Esophagus muscularis mucosa (tissue), 4 donors: ENCODE measurements around the gene ITGB1. TPM values are rescaled to one million over a fixed set of nuclear protein-coding genes. Genes with fewer than 3 reads are reported as not detected.
A peak's percentile ranks its signal among the peaks of the same experiment; 100 is the strongest.

Source experiments
- DNase-seq: peaks from one replicate; pipeline ENCODE4 v3.0.0-alpha.2; 2017; ENCODE audit errors: extremely low spot score
- H3K27ac ChIP-seq, 4 donors: fragments of 200-600 bp; sonication (generic); replicated peaks in 1 of 4; 1 replicate in 3 of 4; 2 replicates in 1 of 4; pipeline ENCODE4 v1.5.1; 2016 to 2019; ENCODE audit warnings: mild to moderate bottlenecking in 1 of 4
- H3K27me3 ChIP-seq, 4 donors: fragments of 200-600 bp; sonication (generic); one replicate each; pipeline versions ENCODE4 v1.5.1 to v1.6.0; 2016 to 2019
- H3K36me3 ChIP-seq, 4 donors: fragments of 200-600 bp; sonication (generic); one replicate each; pipeline ENCODE4 v1.5.1; 2016 to 2019
- H3K4me1 ChIP-seq, 4 donors: fragments of 200-600 bp; sonication (generic); one replicate each; pipeline ENCODE4 v1.5.1; 2016 to 2019
- H3K4me3 ChIP-seq, 4 donors: fragments of 200-600 bp; sonication (generic); 1 replicate in 2 of 4; 2 replicates in 2 of 4; pipeline ENCODE4 v1.5.1; 2016 to 2019; ENCODE audit warnings: mild to moderate bottlenecking in 4 of 4, moderate library complexity in 1 of 4
- H3K9me3 ChIP-seq, 4 donors: fragments of 200-600 bp; sonication (generic); 1 replicate in 3 of 4; 2 replicates in 1 of 4; pipeline ENCODE4 v1.5.1; 2016 to 2019
- EP300 ChIP-seq: sonication (generic); formaldehyde crosslinking; IDR thresholded peaks from one replicate; pipeline ENCODE4 v1.6.1; 2017; ENCODE audit warnings: antibody characterized with exemption
- POLR2A ChIP-seq: fragments of 450-650 bp; IDR thresholded peaks from one replicate; pipeline ENCODE4 v1.6.1; 2017; ENCODE audit warnings: antibody characterized with exemption, moderate library complexity, mild to moderate bottlenecking, low read depth
- POLR2AphosphoS5 ChIP-seq, 2 donors: sonication (generic); formaldehyde crosslinking; IDR thresholded peaks; one replicate each; pipeline ENCODE4 v1.6.1; 2017; ENCODE audit warnings: antibody characterized with exemption in 2 of 2
- WGBS: methylation state at CpG from one replicate; pipeline ENCODE4 v1.1.5; 2018; 5-methylcytosine and 5-hydroxymethylcytosine counted together
- intact Hi-C: fragments of 100-400 bp; cut with DNase I; formaldehyde crosslinking; loops from one replicate; pipeline ENCODE4 v1.15.1; 2023
- total RNA-seq, 4 donors: library from RNA; depleted of rRNA; stranded (reverse); fragments of >200 nt; gene quantifications; one replicate each; pipeline versions ENCODE4 v1.1.0 to v1.2.1, GENCODE V29; 2016
- TF ChIP-seq, protein P1 (sequence below), 3 experiments: fragments of 200-600 bp in 2 of 3; fragments of 450-650 bp in 1 of 3; sonication (generic) in 2 of 3; IDR thresholded peaks; one replicate each; pipeline ENCODE4 v1.5.1; 2017 to 2019; ENCODE audit warnings: antibody characterized with exemption in 3 of 3, mild to moderate bottlenecking in 2 of 3, moderate library complexity in 1 of 3

ITGB1 gene
- total RNA-seq, 4 donors from 2014 or later = 1,385 to 1,873 (median 1,661) TPM

- TF ChIP-seq, protein P1, sequence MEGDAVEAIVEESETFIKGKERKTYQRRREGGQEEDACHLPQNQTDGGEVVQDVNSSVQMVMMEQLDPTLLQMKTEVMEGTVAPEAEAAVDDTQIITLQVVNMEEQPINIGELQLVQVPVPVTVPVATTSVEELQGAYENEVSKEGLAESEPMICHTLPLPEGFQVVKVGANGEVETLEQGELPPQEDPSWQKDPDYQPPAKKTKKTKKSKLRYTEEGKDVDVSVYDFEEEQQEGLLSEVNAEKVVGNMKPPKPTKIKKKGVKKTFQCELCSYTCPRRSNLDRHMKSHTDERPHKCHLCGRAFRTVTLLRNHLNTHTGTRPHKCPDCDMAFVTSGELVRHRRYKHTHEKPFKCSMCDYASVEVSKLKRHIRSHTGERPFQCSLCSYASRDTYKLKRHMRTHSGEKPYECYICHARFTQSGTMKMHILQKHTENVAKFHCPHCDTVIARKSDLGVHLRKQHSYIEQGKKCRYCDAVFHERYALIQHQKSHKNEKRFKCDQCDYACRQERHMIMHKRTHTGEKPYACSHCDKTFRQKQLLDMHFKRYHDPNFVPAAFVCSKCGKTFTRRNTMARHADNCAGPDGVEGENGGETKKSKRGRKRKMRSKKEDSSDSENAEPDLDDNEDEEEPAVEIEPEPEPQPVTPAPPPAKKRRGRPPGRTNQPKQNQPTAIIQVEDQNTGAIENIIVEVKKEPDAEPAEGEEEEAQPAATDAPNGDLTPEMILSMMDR (IDR thresholded peaks at IDR 0.05) = no peak
- TF ChIP-seq POLR2AphosphoS5 (IDR thresholded peaks at IDR 0.05) = no peak
- TF ChIP-seq EP300 = no peak
- TF ChIP-seq POLR2A = no peak
- Histone ChIP-seq H3K9me3 (no peaks in the 10 kb centered on the region), H3K27me3 (no peaks in the 10 kb centered on the region), H3K36me3 (no peaks in the 10 kb centered on the region), H3K4me1 (peaks cover 10 to 23% (median 17%) of the 10 kb centered on the region in 4 donors), H3K4me3 (no peak overlapping the region), H3K27ac (peak overlapping the region; percentile 21 to 65 (median 41))
- no peak for DNase-seq
- intact Hi-C loops = no loop called here
- WGBS = 90% methylated on average over 4 of the region's 4 CpGs
Observed at GRCh38 chr10:32972460-32972859, 14.4 kb upstream of the ITGB1 start.

GRCh38 chr10:32971536-32972091 lies 13.6 kb upstream of the ITGB1 start:
- no peaks in the 10 kb centered on the region for H3K27me3 ChIP-seq
- TF ChIP-seq, protein P1 (IDR thresholded peaks at IDR 0.05) = no peak
- TF ChIP-seq EP300 = no peak
- TF ChIP-seq POLR2AphosphoS5 (IDR thresholded peaks at IDR 0.05) = no peak
- no peak for TF ChIP-seq POLR2A
- DNase-seq = no peak
- H3K36me3 ChIP-seq = no peaks in the 10 kb centered on the region
- H3K9me3 ChIP-seq = no peaks in the 10 kb centered on the region
- H3K4me3 ChIP-seq = no peak overlapping the region
- H3K27ac ChIP-seq = peak overlapping the region in 3 of 4 donors; percentile 13 to 65 (median 42)
- intact Hi-C loops = no loop called here
- H3K4me1 ChIP-seq = peaks cover 10 to 23% (median 17%) of the 10 kb centered on the region in 4 donors
- WGBS = 76% methylated on average over 6 of the region's 6 CpGs

DNA sequence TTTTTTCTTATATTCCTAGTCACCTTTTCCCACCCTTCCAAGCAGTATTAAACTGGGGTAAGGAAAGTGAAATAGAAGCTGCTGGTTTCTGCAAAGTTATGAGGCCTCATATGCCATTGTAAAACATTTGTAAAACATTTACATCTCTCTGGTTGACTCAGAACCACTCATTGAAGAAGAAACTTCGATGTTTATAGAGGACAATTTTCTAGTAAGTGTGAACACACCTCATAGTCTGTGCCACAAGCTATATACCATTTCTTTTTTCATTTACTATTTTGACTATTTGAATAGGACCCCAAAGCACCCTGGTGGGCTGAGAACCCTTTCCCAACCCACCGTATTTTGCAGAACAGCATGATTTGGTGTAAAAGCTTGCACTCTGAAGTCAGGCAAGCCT lies 12.9 kb upstream of the ITGB1 start:
- Histone ChIP-seq H3K9me3 (no peaks in the 10 kb centered on the region), H3K36me3 (no peaks in the 10 kb centered on the region), H3K27ac (no peak overlapping the region), H3K27me3 (no peaks in the 10 kb centered on the region), H3K4me3 (no peak overlapping the region), H3K4me1 (peaks cover 10 to 23% (median 17%) of the 10 kb centered on the region in 4 donors)
- intact Hi-C loops = no loop called here
- WGBS = 96% methylated on average over 2 of the region's 2 CpGs
- DNase-seq = no peak
- no peak for TF ChIP-seq POLR2A
- TF ChIP-seq POLR2AphosphoS5 (IDR thresholded peaks at IDR 0.05) = no peak
- TF ChIP-seq EP300 = no peak
- TF ChIP-seq, protein P1 (IDR thresholded peaks at IDR 0.05) = no peak

GRCh38 chr10:32964270-32964669 lies 6.2 kb upstream of the ITGB1 start:
- Histone ChIP-seq H3K9me3 (no peaks in the 10 kb centered on the region), H3K36me3 (no peaks in the 10 kb centered on the region), H3K27ac (peak overlapping the region; percentile 96 to 100 (median 98)), H3K27me3 (no peaks in the 10 kb centered on the region), H3K4me1 (peaks cover 31 to 52% (median 48%) of the 10 kb centered on the region in 4 donors), H3K4me3 (no peak overlapping the region)
- 91% methylated on average over 3 of the region's 3 CpGs for WGBS
- no peak for DNase-seq
- intact Hi-C loops = no loop called here
- TF ChIP-seq EP300 = no peak
- no peak for TF ChIP-seq POLR2AphosphoS5 (IDR thresholded peaks at IDR 0.05)
- TF ChIP-seq, protein P1 (IDR thresholded peaks at IDR 0.05) = no peak
- TF ChIP-seq POLR2A = no peak

- intact Hi-C loops = no loop called here
- H3K9me3 ChIP-seq = no peaks in the 10 kb centered on the region
- H3K4me3 ChIP-seq = no peak overlapping the region
- H3K36me3 ChIP-seq = no peaks in the 10 kb centered on the region
- no peaks in the 10 kb centered on the region for H3K27me3 ChIP-seq
- 9% methylated on average over 3 of the region's 3 CpGs for WGBS
- TF ChIP-seq POLR2A (no peak), POLR2AphosphoS5 (IDR thresholded peaks at IDR 0.05) (peak in 1 of 2 donors; percentile 62)
- no peak for DNase-seq
- peak overlapping the region; percentile 96 to 100 (median 98) for H3K27ac ChIP-seq
- peaks cover 34 to 56% (median 51%) of the 10 kb centered on the region in 4 donors for H3K4me1 ChIP-seq
Observed at GRCh38 chr10:32963096-32963495, 5.1 kb upstream of the ITGB1 start.
